Heart left ventricle (tissue), 16 donors: Measurements from ENCODE around the gene SWI5. TPM values are rescaled to one million over a fixed set of nuclear protein-coding genes. Genes with fewer than 3 reads are reported as not detected.
A peak's percentile ranks its signal among the peaks of the same experiment; 100 is the strongest.

Experiments used
- ATAC-seq, 4 donors: fragments of 200-7000 bp; cut with Tn5 transposase; one replicate each; pipeline ENCODE4 v1.9.1; 2020 to 2022; ENCODE audit warnings: moderate library complexity in 4 of 4, mild to moderate bottlenecking in 3 of 4, moderate number of reproducible peaks in 1 of 4
- DNase-seq, 5 donors: peaks; one replicate each; pipeline ENCODE4 v3.0.0-alpha.2; 2020
- H3K27ac ChIP-seq, 12 donors: fragments of 200-600 bp; sonication (generic) in 4 of 12; one replicate each; pipeline versions ENCODE4 v1.5.0 to v1.8.0; 2016 to 2022; ENCODE audit warnings: mild to moderate bottlenecking in 2 of 12
- H3K27me3 ChIP-seq, 9 donors: fragments of 200-600 bp; sonication (generic) in 2 of 9; one replicate each; pipeline versions ENCODE4 v1.5.1 to v1.8.0; 2016 to 2022; ENCODE audit warnings: mild to moderate bottlenecking in 3 of 9
- H3K36me3 ChIP-seq, 9 donors: fragments of 200-600 bp; sonication (generic) in 2 of 9; one replicate each; pipeline versions ENCODE4 v1.5.0 to v1.8.0; 2018 to 2022; ENCODE audit warnings: mild to moderate bottlenecking in 2 of 9
- H3K4me1 ChIP-seq, 12 donors: fragments of 200-600 bp; sonication (generic) in 4 of 12; one replicate each; pipeline versions ENCODE4 v1.5.0 to v1.8.0; 2016 to 2022; ENCODE audit warnings: mild to moderate bottlenecking in 3 of 12
- H3K4me3 ChIP-seq, 12 donors: fragments of 200-600 bp; sonication (generic) in 4 of 12; one replicate each; pipeline versions ENCODE4 v1.5.0 to v1.8.0; 2017 to 2022; ENCODE audit warnings: mild to moderate bottlenecking in 9 of 12, moderate library complexity in 4 of 12
- H3K9me3 ChIP-seq, 12 donors: fragments of 200-600 bp; sonication (generic) in 4 of 12; one replicate each; pipeline versions ENCODE4 v1.5.0 to v1.8.0; 2016 to 2022; ENCODE audit warnings: mild to moderate bottlenecking in 1 of 12
- CTCF ChIP-seq, 12 donors: fragments of 200-600 bp; sonication (generic) in 4 of 12; IDR thresholded peaks; one replicate each; pipeline versions ENCODE4 v1.5.0 to v1.8.0; 2018 to 2022; ENCODE audit warnings: antibody characterized with exemption in 12 of 12, mild to moderate bottlenecking in 5 of 12
- POLR2A ChIP-seq, 2 donors: fragments of 450-650 bp; IDR thresholded peaks; one replicate each; pipeline ENCODE4 v1.6.1; 2017; ENCODE audit warnings: antibody characterized with exemption in 2 of 2, mild to moderate bottlenecking in 2 of 2, moderate library complexity in 2 of 2
- WGBS, 4 donors: extraction: QIAGEN DNeasy Blood & Tissue Kit in 2 of 4; methylation state at CpG; one replicate each; pipeline versions ENCODE4 v1.1.5 to v1.1.7; 2013 to 2018; 5-methylcytosine and 5-hydroxymethylcytosine counted together
- intact Hi-C, 10 donors: fragments of 100-400 bp; cut with DNase I; formaldehyde crosslinking; loops; one replicate each; pipeline versions ENCODE4 v1.11.1 to v1.14.2; 2022
- polyA plus RNA-seq, 2 donors: library from polyadenylated mRNA; stranded (reverse); fragments of 200-250 nt; gene quantifications; one replicate each; pipeline ENCODE4 v1.2.3, GENCODE V29; 2013
- total RNA-seq, 9 donors: library from RNA; depleted of rRNA in 2 of 9; stranded (reverse); fragments of >200 nt in 2 of 9; fragmentation: NEBNext Ultra II Directional in 3 of 9; extraction: Animal tissue kit (Norgen Biotek cat#: 25700) in 3 of 9; gene quantifications; one replicate each; pipeline versions ENCODE4 v1.1.0 to v1.2.4, GENCODE V29; 2016 to 2023
- donor health status: ischemic (EF 13 %, LVEDD 7.1; RV severe dilation, severe dysfunction).
- donor health status: healthy with polysubstance abuse.
- donor health status: DM: no; HTN: yes; CAD: no.
- donor health status: DM: no; HTN: no; CAD: no.
- donor health status: ischemic (EF 25% LVEDD 6.9; RV normal size, moderate dysfunction).
- donor health status: ischemic (EF 25% LVEDD 5.7; RV mildly dilated, moderate dysfunction).
- donor health status: healthy.
- donor health status: DM: yes; HTN: yes; CAD: no.
- donor health status: ischemic (EF 35%, LVEDD 5.7; RV mildly dilated, moderate dysfunction).
- donor health status: nonischemic (EF 11% LVEDD 7.7; RV severe dilation, severe dysfunction).
- donor health status: DM: yes; HTN: yes; CAD: no.
- donor health status: PGD.
- donor health status: ischemic (EF 29% LVEDD 5.4; RV normal size, mild dysfunction).
- donor health status: nonischemic (EF 23%, LVEDD 6.1; RV moderate dilation, normal function).

Gene SWI5
- total and polyA plus RNA-seq, 11 donors, result 10.8 to 30.6 (median 18.8) TPM

- ATAC-seq, result no peak
- intact Hi-C loops, result loop anchor here in 4 of 10 donors (5.0 to 10.0 kb wide), 5 partner anchors 43 to 336 kb away; partner anchors contain the start of gene SLC27A4 (in 3 of the 4)
- 90 to 93% (median 92%) methylated on average over 18 to 20 of the region's 20 CpGs for WGBS, 4 donors
These were observed 22.7 kb downstream of the SWI5 start for GRCh38 chr9:128298535-128299482.

GRCh38 chr9:128304136-128304970, 28.3 kb downstream of the SWI5 start:
- no peaks in the 10 kb centered on the region for H3K27me3 ChIP-seq
- no peaks in the 10 kb centered on the region for H3K9me3 ChIP-seq
- H3K4me3 ChIP-seq, result no peak overlapping the region
- intact Hi-C loops, result no loop called here
- peaks cover 0 to 5% (median 0%) of the 10 kb centered on the region in 12 donors for H3K4me1 ChIP-seq
- DNase-seq (no peak), ATAC-seq (peak; percentile 20 to 57 (median 30))
- TF ChIP-seq CTCF (IDR thresholded peaks at IDR 0.05) (no peak), POLR2A (IDR thresholded peaks at IDR 0.05) (no peak)
- H3K27ac ChIP-seq, result no peak overlapping the region
- WGBS, 4 donors, result 76 to 81% (median 78%) methylated on average over 9 of the region's 9 CpGs
- peaks cover 0 to 18% (median 16%) of the 10 kb centered on the region in 9 donors for H3K36me3 ChIP-seq

More at GRCh38 chr9:128298535-128299482, 22.7 kb downstream of the SWI5 start:
- Histone ChIP-seq H3K27ac (no peak overlapping the region), H3K4me1 (peaks cover 0 to 6% (median 0%) of the 10 kb centered on the region in 12 donors), H3K9me3 (no peaks in the 10 kb centered on the region), H3K36me3 (peaks cover 0 to 5% (median 0%) of the 10 kb centered on the region in 9 donors), H3K27me3 (no peaks in the 10 kb centered on the region), H3K4me3 (no peak overlapping the region)
- no peak for TF ChIP-seq POLR2A (IDR thresholded peaks at IDR 0.05)
- no peak for TF ChIP-seq CTCF (IDR thresholded peaks at IDR 0.05)
- no peak for DNase-seq

- WGBS, 4 donors, result 70 to 75% (median 75%) methylated on average over 5 of the region's 5 CpGs
- TF ChIP-seq CTCF (IDR thresholded peaks at IDR 0.05) (no peak), POLR2A (IDR thresholded peaks at IDR 0.05) (no peak)
- H3K27me3 ChIP-seq, result no peaks in the 10 kb centered on the region
- H3K4me3 ChIP-seq, result no peak overlapping the region
- intact Hi-C loops, result no loop called here
- no peak for ATAC-seq
- H3K4me1 ChIP-seq, result peaks cover 0 to 6% (median 0%) of the 10 kb centered on the region in 12 donors
- DNase-seq, result no peak
- H3K36me3 ChIP-seq, result peaks cover 0 to 24% (median 22%) of the 10 kb centered on the region in 9 donors
- H3K27ac ChIP-seq, result no peak overlapping the region
- H3K9me3 ChIP-seq, result no peaks in the 10 kb centered on the region
These were observed 28.9 kb downstream of the SWI5 start for GRCh38 chr9:128304971-128305288.

GRCh38 chr9:128309551-128309950, 33.5 kb downstream of the SWI5 start:
- Histone ChIP-seq H3K27me3 (no peaks in the 10 kb centered on the region), H3K4me3 (no peak overlapping the region), H3K36me3 (peaks cover 0 to 64% (median 55%) of the 10 kb centered on the region in 9 donors), H3K27ac (peak overlapping the region in 8 of 12 donors; percentile 40 to 83 (median 70)), H3K4me1 (peaks cover 0 to 15% (median 4%) of the 10 kb centered on the region in 12 donors), H3K9me3 (no peaks in the 10 kb centered on the region)
- WGBS, 4 donors, result 88 to 95% (median 94%) methylated on average over 6 to 16 of the region's 16 CpGs
- DNase-seq, result no peak
- intact Hi-C loops, result no loop called here
- TF ChIP-seq POLR2A (IDR thresholded peaks at IDR 0.05) (no peak), CTCF (IDR thresholded peaks at IDR 0.05) (no peak)
- ATAC-seq, result no peak
